SK-N-MC (cell line): ENCODE measurements around the gene PTX4.
"Not testable (repeated sequence)": the region's sequence is repeated elsewhere in the genome, so short reads cannot be mapped to it uniquely, and the experiment has no call there.

Experiments used
- DNase-seq: peaks from one replicate; pipeline ENCODE4 v3.0.0-alpha.2; 2011; ENCODE audit warnings: low read depth, low spot score
- H3K27ac ChIP-seq: fragments of 200-600 bp; sonication (generic); 2 replicates; pipeline ENCODE4 v1.5.1; 2016; ENCODE audit warnings: mixed run types
- H3K36me3 ChIP-seq: fragments of 200-600 bp; sonication (generic); 2 replicates; pipeline ENCODE4 v1.6.1; 2017; ENCODE audit warnings: antibody characterized with exemption, low read length, mixed read lengths; ENCODE audit not compliant: insufficient read depth
- H3K4me3 ChIP-seq: fragments of 200-600 bp; sonication (generic); 2 replicates; pipeline ENCODE4 v1.5.1; 2016
- H3K9ac ChIP-seq: fragments of 200-600 bp; sonication (generic); 2 replicates; pipeline ENCODE4 v1.8.0; 2017; ENCODE audit warnings: mixed run types, mixed read lengths; ENCODE audit not compliant: insufficient read length
- H3K9me3 ChIP-seq: fragments of 200-600 bp; sonication (generic); 2 replicates; pipeline ENCODE4 v1.6.1; 2017; ENCODE audit warnings: low read depth, mild to moderate bottlenecking, antibody characterized with exemption, low read length, moderate library complexity, mixed read lengths
- EZH2 ChIP-seq: fragments of 200-600 bp; sonication (generic); IDR thresholded peaks from one replicate; pipeline ENCODE4 v1.6.1; 2017; ENCODE audit warnings: antibody characterized with exemption
- FOXP2 ChIP-seq: optimal IDR thresholded peaks from 2 replicates; pipeline ENCODE3; 2011; ENCODE audit warnings: mild to moderate bottlenecking, moderate library complexity; ENCODE audit not compliant: insufficient read depth; ENCODE audit errors: extremely low read length, control extremely low read depth
- POLR2AphosphoS5 ChIP-seq: IDR thresholded peaks from 2 replicates; pipeline ENCODE4 v1.6.1; 2012; ENCODE audit warnings: mild to moderate bottlenecking, low read depth, low read length, borderline replicate concordance

The PTX4 gene

DNA sequence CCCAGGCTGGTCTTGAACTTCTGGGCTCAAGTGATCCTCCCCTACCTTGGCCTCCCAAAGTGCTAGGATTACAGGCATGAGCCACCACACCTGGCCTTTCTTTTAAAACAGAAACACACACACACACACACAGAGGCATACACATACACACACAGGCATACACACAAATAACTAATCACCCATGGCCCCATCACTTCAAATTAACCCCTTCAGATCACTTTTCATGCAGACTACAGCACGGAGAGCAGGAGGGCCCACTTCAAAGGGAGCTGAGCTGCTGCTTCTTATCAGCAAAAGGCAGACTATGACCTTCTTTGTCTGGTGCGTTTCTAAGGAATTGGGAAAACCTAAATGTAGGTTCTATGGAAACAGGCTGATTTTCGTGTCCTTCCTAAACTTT, 15.8 kb downstream of the PTX4 start:
- Histone ChIP-seq H3K4me3 (no peak overlapping the region), H3K9ac (no peak overlapping the region)
- DNase-seq, result no peak

GRCh38 chr16:1471569-1472194, 17.1 kb downstream of the PTX4 start:
- DNase-seq, result no peak
- TF ChIP-seq EZH2 (no peak), FOXP2 (no peak), POLR2AphosphoS5 (no peak)
- H3K4me3 ChIP-seq, result no peak overlapping the region

More for the DNA sequence above, 15.8 kb downstream of the PTX4 start:
- Histone ChIP-seq H3K9me3 (no peaks in the 10 kb centered on the region), H3K27ac (no peak overlapping the region), H3K36me3 (no peaks in the 10 kb centered on the region)
- TF ChIP-seq FOXP2 (no peak), EZH2 (no peak), POLR2AphosphoS5 (no peak)

GRCh38 chr16:1470481-1471251, 18.1 kb downstream of the PTX4 start:
- Histone ChIP-seq H3K9ac (no peak overlapping the region), H3K9me3 (no peaks in the 10 kb centered on the region), H3K36me3 (no peaks in the 10 kb centered on the region), H3K27ac (no peak overlapping the region), H3K4me3 (no peak overlapping the region)
- TF ChIP-seq FOXP2, result no peak
- TF ChIP-seq POLR2AphosphoS5, result no peak
- no peak for TF ChIP-seq EZH2
- no peak for DNase-seq

More at GRCh38 chr16:1471569-1472194, 17.1 kb downstream of the PTX4 start:
- Histone ChIP-seq H3K36me3 (no peaks in the 10 kb centered on the region), H3K27ac (no peak overlapping the region), H3K9me3 (no peaks in the 10 kb centered on the region), H3K9ac (no peak overlapping the region)

GRCh38 chr16:1469693-1470201, 19.0 kb downstream of the PTX4 start:
- DNase-seq, result no peak
- Histone ChIP-seq H3K36me3 (no peaks in the 10 kb centered on the region), H3K9ac (no peak overlapping the region), H3K27ac (no peak overlapping the region), H3K4me3 (no peak overlapping the region), H3K9me3 (no peaks in the 10 kb centered on the region)
- no peak for TF ChIP-seq FOXP2
- TF ChIP-seq POLR2AphosphoS5, result no peak
- no peak for TF ChIP-seq EZH2

GRCh38 chr16:1469141-1469540, 19.6 kb downstream of the PTX4 start:
- H3K9ac ChIP-seq, DNase-seq, H3K36me3 ChIP-seq, H3K4me3 ChIP-seq, H3K27ac ChIP-seq, H3K9me3 ChIP-seq: not testable (repeated sequence)

- Histone ChIP-seq H3K4me3 (no peak overlapping the region), H3K27ac (no peak overlapping the region), H3K9ac (no peak overlapping the region), H3K36me3 (no peaks in the 10 kb centered on the region), H3K9me3 (no peaks in the 10 kb centered on the region)
- no peak for TF ChIP-seq POLR2AphosphoS5
- no peak for TF ChIP-seq FOXP2
- TF ChIP-seq EZH2, result no peak
- no peak for DNase-seq
These were observed 20.3 kb downstream of the PTX4 start for GRCh38 chr16:1468426-1468810.

DNA sequence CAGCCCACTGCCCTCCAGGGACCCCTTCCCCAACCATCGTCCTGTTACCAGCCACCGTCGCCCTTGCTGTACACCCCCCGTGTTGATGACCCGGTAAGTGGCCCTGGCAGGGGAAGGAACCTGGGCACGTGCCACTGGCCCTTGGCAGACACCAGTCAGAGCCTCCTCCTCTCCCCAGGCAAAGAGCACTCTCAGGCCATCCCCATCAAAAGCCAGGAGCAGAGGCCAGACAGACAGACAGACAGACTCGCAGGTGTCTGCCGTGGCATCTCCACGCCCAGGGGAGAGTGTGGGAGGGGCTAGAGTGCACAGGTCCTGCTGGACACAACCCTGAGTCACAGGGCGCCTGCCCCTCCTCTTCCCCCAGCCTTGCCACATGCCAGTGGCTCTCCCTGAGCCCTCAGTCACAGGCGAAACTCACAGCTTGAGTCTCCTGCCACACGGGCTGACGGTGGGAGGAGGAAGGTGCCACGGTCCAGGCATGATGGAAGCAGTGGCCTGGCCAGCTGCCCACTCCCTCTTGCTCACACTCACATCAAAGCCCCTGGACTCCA, 21.7 kb downstream of the PTX4 start:
- DNase-seq, result no peak
- Histone ChIP-seq H3K27ac (no peak overlapping the region), H3K4me3 (no peak overlapping the region), H3K9me3 (no peaks in the 10 kb centered on the region), H3K36me3 (no peaks in the 10 kb centered on the region), H3K9ac (no peak overlapping the region)
- no peak for TF ChIP-seq EZH2
- TF ChIP-seq POLR2AphosphoS5, result no peak
- no peak for TF ChIP-seq FOXP2

DNA sequence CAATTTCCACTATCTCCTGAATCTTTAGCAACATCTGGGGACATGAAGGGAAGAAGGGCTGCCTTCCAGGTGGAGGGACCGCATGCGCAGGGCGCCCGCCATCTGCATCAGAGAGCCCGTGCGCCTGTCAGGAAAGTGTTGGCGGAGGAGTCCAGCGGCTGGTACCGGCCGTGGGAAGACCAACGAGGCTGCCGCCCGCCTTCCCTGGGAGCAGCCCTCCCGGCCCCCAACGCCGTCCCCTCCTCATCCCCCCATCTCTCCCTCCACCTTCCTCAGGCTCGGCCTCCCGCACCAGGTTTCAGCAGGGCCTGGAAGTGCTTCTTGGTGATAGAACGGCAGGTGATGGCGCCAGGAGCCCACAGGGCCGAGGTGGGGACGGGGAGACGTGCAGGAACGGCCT, 22.7 kb downstream of the PTX4 start:
- H3K36me3 ChIP-seq, result no peaks in the 10 kb centered on the region
- DNase-seq, result no peak
- no peak overlapping the region for H3K9ac ChIP-seq
- no peak overlapping the region for H3K27ac ChIP-seq
- no peak for TF ChIP-seq FOXP2
- no peak for TF ChIP-seq EZH2
- no peak for TF ChIP-seq POLR2AphosphoS5
- no peak overlapping the region for H3K4me3 ChIP-seq
- H3K9me3 ChIP-seq, result no peaks in the 10 kb centered on the region

DNA sequence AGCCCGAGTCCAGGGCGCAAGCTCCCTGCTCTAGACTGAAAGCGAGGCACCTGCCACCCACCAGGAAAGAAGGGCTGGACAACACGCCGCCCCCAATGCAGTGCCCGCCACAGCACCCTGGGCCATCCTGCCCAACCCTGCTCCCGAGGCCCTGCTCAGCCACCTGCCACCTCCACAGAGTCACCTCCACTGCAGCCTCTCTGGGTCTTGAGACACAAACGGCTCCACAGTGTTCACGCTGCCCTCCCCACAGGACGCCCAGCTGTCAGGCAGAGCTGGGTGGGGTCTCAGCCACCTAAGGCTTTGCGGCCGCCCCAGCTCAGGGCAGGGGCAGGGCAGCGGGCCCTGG, 23.2 kb downstream of the PTX4 start:
- H3K9me3 ChIP-seq, result no peaks in the 10 kb centered on the region
- no peak overlapping the region for H3K27ac ChIP-seq
- no peak for DNase-seq
- no peak overlapping the region for H3K9ac ChIP-seq
- no peak for TF ChIP-seq POLR2AphosphoS5
- no peak for TF ChIP-seq FOXP2
- no peak for TF ChIP-seq EZH2
- H3K36me3 ChIP-seq, result no peaks in the 10 kb centered on the region; the same call in 1 of the 2 replicates
- H3K4me3 ChIP-seq, result no peak overlapping the region
